GM18951 (cell line): ENCODE results near the gene TSC22D2.

Experiments
- POLR2A ChIP-seq: IDR thresholded peaks from 4 replicates; pipeline ENCODE4 v1.6.1; 2011; ENCODE audit warnings: mild to moderate bottlenecking; ENCODE audit not compliant: insufficient read length, insufficient read depth; ENCODE audit errors: extremely low read depth
- in situ Hi-C: fragments of 300-500 bp; cut with MboI; formaldehyde crosslinking; loops from one replicate; pipeline ENCODE4 v1.12.0; 2022; ENCODE audit warnings: low sequenced_read_pairs, mixed read lengths, inconsistent platforms; ENCODE audit not compliant: unreplicated experiment

TSC22D2 gene

DNA sequence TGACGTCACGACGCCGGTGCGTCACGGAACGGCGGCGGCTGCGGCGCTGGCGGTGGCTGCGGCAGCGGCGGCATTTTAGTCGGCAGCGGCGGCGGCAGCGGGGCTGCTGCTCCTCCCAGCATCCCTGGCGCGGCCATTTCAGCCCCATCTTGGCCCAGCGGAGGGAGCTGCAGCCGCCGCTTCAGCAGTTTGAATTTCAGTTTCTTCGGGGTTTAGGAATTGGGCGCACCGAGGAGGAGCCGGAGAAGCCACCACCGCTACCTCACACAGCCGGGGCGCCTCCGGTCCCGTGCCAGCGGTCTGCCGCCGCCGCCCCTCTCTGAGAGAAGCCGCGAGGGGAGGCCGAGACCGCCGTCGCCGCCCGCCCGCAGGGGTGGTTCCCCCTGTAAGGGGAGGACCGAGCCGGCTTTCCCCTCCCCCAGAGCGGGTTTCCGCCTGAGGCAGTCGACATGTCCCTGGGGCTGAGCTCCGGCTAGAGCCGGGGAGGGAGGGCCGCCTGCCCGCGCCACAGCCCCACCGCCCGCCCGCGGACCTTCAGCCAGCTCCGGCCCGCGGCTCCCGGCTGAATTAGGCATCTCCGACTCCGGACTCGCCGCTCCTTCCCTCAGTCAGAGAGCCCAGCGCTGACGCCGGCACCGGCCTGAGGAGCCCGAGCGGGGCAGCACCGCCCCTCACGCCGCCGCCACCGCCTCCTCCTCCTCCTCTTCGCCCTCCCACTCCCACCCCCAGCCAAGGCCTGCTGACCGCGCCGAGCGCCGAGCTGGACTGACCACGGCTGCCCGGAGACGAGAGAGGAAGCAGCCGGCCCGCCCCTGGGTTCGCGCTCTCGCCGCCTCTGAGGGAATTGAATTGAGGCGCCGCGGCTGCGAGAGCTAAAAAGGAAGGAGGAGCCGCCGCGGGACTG lies at the start of gene TSC22D2:
TSC22D2 (plus strand) TSS at position 78 of the 904 bp plus-strand sequence. CDS start 1,053 bp downstream, outside the sequence.
- peak; percentile 72 for TF ChIP-seq POLR2A
- in situ Hi-C loops, result no loop called here

GRCh38 chr3:150359381-150359780 lies 48.7 kb upstream of the TSC22D2 start:
- in situ Hi-C loops, result no loop called here
- TF ChIP-seq POLR2A, result no peak

- in situ Hi-C loops, result no loop called here
- TF ChIP-seq POLR2A, result no peak
Observed at GRCh38 chr3:150360966-150361365, 47.1 kb upstream of the TSC22D2 start.

DNA sequence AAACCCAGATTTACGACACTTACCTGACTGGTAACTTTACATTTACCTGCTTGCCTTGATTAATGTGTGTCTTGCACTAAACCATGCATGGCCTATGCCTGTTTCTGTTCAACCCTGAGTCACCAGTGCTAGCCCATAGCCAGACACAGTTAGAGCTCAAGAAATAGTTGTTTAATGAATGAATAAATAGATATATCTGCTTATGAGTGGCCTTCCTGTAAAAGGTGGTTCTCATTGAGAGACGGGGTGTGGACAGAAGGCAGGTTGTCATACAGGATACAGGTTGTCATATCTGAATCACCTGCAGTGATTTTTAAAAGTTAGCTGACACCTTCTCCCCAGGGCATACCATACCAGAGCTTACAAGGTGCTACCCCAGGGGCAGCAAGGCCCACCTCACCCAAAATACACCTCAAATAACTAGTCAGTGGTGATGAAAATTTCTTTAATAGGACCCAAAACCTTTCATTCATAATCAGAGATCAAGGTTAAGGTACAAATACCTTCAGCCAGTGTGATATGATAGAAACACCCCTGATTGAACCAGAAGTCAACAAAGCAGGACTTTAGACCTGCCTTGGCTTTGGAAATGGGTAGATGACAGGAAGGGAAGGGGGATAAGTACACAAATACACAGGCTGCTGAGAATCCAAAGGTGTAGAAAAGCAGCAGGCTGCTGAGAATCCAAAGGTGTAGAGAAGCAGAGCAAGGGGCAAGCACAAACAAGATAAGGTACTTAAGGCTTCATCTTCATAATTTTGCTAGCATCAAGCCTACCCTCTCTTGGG lies 45.4 kb upstream of the TSC22D2 start:
- in situ Hi-C loops, result no loop called here
- no peak for TF ChIP-seq POLR2A

DNA sequence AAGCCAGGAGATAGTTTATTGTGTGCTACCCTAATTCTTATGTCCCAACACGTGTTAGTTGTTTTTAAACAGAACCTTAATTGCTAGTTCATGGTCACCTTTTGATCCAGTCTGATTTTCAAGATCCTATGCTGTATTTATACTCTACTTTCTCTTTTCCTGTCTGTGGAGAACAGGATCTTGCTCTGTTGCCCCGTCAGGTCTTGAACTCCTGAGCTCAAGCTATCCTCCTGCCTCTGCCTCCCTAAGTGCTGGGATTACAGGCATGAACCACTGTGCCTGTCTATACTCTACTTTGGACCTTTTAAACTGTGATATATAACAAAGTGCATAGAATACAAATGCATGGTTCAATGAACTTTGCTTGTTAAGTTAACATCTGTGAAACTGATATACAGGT lies 44.7 kb upstream of the TSC22D2 start:
- TF ChIP-seq POLR2A, result no peak
- in situ Hi-C loops, result no loop called here

DNA sequence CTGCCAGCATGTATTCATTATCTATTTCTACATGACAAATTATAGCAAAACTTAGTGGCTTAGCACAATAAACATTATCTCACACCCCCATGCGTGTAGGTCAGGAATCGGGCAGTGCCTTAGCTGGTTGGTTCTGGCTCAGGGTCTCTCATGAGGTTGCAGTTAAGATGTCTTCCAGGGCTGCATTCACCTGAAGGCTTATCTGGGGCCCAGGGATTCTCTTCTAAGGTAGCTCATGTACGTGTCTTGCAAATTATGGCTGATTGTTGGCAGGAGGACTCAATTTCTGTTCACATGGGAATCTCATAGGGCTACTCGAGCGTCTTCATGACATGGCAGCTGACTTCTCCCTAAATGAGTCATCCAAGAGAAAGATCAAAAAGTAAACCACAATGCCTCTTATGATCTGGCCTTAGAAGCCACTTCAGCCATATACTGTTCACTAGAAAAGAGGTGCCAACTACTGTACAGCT lies 42.9 kb upstream of the TSC22D2 start:
- in situ Hi-C loops, result no loop called here
- no peak for TF ChIP-seq POLR2A

DNA sequence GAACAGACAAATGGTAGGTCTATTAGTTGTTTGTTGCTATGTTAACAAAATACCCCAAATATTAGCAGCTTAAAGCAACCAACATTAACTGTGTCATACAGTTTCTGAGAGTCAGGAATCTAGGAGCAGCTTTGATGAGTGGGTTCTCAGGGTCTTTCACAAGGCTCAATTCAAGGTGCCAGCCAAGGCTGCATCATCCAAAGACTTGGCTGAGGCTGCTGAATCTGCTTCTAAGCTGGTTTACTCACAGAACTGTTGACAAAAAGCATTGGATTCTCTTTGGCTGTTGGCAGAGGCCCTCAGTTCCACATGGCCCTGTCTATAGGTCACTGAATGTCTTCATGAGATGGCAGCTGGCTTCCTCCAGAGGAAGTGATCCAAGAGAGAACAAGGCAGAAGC lies 40.3 kb upstream of the TSC22D2 start:
- in situ Hi-C loops, result no loop called here
- TF ChIP-seq POLR2A, result no peak

- in situ Hi-C loops, result no loop called here
- TF ChIP-seq POLR2A, result no peak
Observed at GRCh38 chr3:150370122-150370602, 37.9 kb upstream of the TSC22D2 start.

- in situ Hi-C loops, result no loop called here
- no peak for TF ChIP-seq POLR2A
Observed at GRCh38 chr3:150370999-150371398, 37.1 kb upstream of the TSC22D2 start.

GRCh38 chr3:150371741-150372254 lies 36.3 kb upstream of the TSC22D2 start:
- in situ Hi-C loops, result no loop called here
- no peak for TF ChIP-seq POLR2A

DNA sequence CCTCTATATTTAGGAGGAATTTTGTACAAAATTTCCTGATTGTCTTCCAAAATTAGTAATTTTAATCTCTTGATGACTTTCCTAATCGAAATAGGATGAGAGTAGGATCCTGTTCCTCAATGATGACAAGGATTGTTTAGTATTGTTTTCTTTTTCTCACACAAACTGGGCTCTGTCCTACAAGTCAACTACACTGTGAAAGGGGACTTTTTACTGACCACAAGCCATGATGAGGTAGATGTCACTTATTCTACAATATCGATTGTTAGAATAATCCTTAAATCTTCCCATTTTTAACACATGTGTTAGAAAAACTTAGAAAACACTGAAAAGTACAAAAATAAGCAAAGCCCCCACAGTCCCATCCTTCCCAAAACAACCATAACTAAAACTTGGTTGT lies 35.8 kb upstream of the TSC22D2 start:
- TF ChIP-seq POLR2A, result no peak
- in situ Hi-C loops, result no loop called here

GRCh38 chr3:150372722-150373121 lies 35.4 kb upstream of the TSC22D2 start:
- no peak for TF ChIP-seq POLR2A
- in situ Hi-C loops, result no loop called here

DNA sequence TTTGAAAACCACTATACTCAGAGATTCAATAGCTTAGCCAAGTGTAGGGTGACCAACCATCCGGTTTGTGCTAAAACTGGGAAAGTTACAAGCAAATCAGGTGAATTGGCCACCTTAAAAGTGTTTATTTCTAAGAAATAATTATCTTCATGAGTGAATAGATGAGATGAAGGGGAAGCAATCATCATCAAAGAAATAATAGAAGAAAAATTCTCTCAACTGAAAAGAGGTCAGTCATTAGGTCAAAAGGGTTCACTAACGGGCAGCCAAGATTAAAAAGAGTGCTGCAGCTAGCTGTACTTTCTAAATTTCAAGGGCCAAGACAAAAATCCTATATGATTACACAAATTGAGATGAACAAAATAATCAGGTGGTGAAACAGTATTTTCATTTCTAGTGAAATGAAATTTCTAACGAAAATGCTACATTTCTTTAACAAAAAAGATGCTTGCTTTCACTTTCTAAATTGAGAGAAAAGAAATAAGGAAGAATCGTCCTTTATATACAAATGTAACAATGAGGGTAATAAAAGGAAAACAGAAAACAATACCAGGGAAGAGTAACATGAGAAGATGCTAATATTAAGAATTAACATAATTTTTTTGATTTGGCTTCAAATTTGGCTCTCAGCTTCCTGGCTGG lies 34.7 kb upstream of the TSC22D2 start:
- in situ Hi-C loops, result no loop called here
- no peak for TF ChIP-seq POLR2A

DNA sequence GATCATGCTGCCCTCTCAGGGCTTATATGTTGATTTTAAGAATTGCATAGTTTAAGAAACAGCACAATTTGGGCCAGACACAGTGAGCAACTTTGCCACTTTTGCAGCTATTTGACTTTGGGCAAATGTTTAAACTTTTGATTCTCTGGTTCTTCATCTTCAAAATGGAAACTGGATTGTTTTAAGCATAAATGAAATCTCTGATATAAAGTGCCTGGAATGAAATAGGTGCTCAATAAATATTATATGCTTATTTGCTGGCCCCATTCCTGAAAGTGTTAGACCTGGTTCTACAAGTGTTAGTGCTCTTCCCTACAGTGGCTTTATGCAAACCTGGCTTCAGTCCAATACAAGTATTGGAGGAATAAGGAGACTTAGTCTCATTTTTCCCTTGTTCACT lies 33.1 kb upstream of the TSC22D2 start:
- in situ Hi-C loops, result no loop called here
- TF ChIP-seq POLR2A, result no peak
